Measurements from ENCODE around the gene GALNT16. TPM values are rescaled to one million over a fixed set of nuclear protein-coding genes. Genes with fewer than 3 reads are reported as not detected.
A peak's percentile ranks its signal among the peaks of the same experiment; 100 is the strongest.

The GALNT16 gene
- total RNA-seq, 1 experiment from 2014 or later = 3.8 TPM

DNA sequence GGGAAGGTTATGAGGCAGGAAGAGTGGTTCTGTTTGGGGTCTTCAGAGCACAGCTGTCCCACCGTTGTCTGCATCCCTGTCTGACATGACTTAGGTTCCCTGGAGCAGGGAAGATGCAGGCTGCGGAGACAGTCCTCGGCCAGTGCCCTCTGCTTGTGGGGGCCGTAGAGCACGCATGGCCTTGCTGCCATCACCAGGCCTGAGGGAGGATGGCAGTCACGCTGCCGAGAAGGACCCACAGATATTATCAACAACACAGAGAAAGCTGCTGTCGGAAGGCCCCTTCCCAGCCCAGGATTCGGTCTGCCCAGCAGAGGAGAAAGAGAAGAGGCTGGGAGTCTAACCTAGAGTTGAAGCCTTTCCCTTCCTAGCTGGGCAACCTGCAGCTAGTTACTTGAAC is 103.1 kb downstream of the GALNT16 start:
- CTCF ChIA-PET = interaction anchor here (1.2 kb wide), 1 partner anchor 75 kb away, joined by 4 read pairs; no protein-coding TSS in a partner anchor

DNA sequence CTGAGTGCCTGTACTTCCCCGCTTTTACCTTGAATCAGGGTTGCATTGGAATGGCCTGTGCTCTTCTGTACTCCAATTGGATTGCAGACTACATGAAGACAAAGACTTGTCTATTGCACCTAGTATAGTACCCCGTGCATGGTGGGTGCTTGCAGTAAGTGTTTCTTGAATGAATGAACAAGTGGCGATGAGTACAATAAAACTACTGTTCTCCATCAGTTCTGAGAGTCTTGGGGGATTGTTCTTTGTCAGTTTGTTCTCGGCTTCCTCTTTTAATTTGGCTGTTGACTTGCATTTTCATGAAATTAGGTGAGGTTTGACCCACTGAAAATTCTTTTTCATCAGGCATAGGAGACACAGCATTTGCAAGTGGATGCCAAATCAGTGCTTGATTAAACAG is 104.0 kb downstream of the GALNT16 start:
- ChIA-PET CTCF (no interaction called here), POLR2A (interaction anchor here (0.5 kb wide), 1 partner anchor 31 kb away, joined by 3 read pairs; no protein-coding TSS in a partner anchor)
- DNase-seq = no peak
- no peak overlapping the region for H3K27ac Mint-ChIP-seq (ENCODE audit: unreplicated experiment)
- TF ChIP-seq, protein P1, sequence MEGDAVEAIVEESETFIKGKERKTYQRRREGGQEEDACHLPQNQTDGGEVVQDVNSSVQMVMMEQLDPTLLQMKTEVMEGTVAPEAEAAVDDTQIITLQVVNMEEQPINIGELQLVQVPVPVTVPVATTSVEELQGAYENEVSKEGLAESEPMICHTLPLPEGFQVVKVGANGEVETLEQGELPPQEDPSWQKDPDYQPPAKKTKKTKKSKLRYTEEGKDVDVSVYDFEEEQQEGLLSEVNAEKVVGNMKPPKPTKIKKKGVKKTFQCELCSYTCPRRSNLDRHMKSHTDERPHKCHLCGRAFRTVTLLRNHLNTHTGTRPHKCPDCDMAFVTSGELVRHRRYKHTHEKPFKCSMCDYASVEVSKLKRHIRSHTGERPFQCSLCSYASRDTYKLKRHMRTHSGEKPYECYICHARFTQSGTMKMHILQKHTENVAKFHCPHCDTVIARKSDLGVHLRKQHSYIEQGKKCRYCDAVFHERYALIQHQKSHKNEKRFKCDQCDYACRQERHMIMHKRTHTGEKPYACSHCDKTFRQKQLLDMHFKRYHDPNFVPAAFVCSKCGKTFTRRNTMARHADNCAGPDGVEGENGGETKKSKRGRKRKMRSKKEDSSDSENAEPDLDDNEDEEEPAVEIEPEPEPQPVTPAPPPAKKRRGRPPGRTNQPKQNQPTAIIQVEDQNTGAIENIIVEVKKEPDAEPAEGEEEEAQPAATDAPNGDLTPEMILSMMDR (IDR thresholded peaks at IDR 0.05; ENCODE audit: insufficient read depth in 1 of 2, low read depth in 1 of 2, low read length in 1 of 2, severe bottlenecking in 1 of 2, unreplicated experiment in 1 of 2) = no peak
- Histone ChIP-seq H3K4me3 (ENCODE audit: low read depth, low read length) (no peak overlapping the region), H3K36me3 (ENCODE audit: control insufficient read depth, insufficient read depth, low read length) (no peaks in the 10 kb centered on the region), H3K27me3 (replicated peaks; ENCODE audit: control insufficient read depth, insufficient read depth, low read length) (no peaks in the 10 kb centered on the region), H3K9me3 (no peaks in the 10 kb centered on the region), H3K4me1 (no peaks in the 10 kb centered on the region)
- no TSS peak for BruUV-seq (replicated peaks)
- H3K36me3 Mint-ChIP-seq (ENCODE audit: insufficient read depth, unreplicated experiment) = no peaks in the 10 kb centered on the region
- no peaks in the 10 kb centered on the region for H3K9me3 Mint-ChIP-seq (ENCODE audit: unreplicated experiment)
- no peak overlapping the region for H3K4me3 Mint-ChIP-seq (ENCODE audit: unreplicated experiment)
- H3K4me1 Mint-ChIP-seq (ENCODE audit: low read depth, unreplicated experiment) = no peaks in the 10 kb centered on the region
- H3K27me3 Mint-ChIP-seq (ENCODE audit: insufficient read depth, unreplicated experiment) = no peaks in the 10 kb centered on the region
- intact Hi-C loops (cut with micrococcal nuclease; ENCODE audit: unreplicated experiment) = loop anchor here (5.0 to 10.0 kb wide), 3 partner anchors 102 to 239 kb away; partner anchors contain the start of gene GALNT16

More for the DNA sequence above, 103.1 kb downstream of the GALNT16 start:
- Mint-ChIP-seq H3K27ac (ENCODE audit: unreplicated experiment) (no peak overlapping the region), H3K36me3 (ENCODE audit: insufficient read depth, unreplicated experiment) (no peaks in the 10 kb centered on the region), H3K9me3 (ENCODE audit: unreplicated experiment) (no peaks in the 10 kb centered on the region), H3K27me3 (ENCODE audit: insufficient read depth, unreplicated experiment) (no peaks in the 10 kb centered on the region), H3K4me1 (ENCODE audit: low read depth, unreplicated experiment) (no peaks in the 10 kb centered on the region), H3K4me3 (ENCODE audit: unreplicated experiment) (no peak overlapping the region)
- no peaks in the 10 kb centered on the region for H3K36me3 ChIP-seq (ENCODE audit: control insufficient read depth, insufficient read depth, low read length)
- POLR2A ChIA-PET = no interaction called here
- intact Hi-C loops (cut with micrococcal nuclease; ENCODE audit: unreplicated experiment) = loop anchor here (5.0 to 10.0 kb wide), 3 partner anchors 101 to 238 kb away; partner anchors contain the start of gene GALNT16
- DNase-seq = peak in 1 of 2 experiments; percentile 38
- H3K4me3 ChIP-seq (ENCODE audit: low read depth, low read length) = no peak overlapping the region
- no peaks in the 10 kb centered on the region for H3K27me3 ChIP-seq (replicated peaks; ENCODE audit: control insufficient read depth, insufficient read depth, low read length)
- no TSS peak for BruUV-seq (replicated peaks)
- TF ChIP-seq, protein P1 (IDR thresholded peaks at IDR 0.05; ENCODE audit: insufficient read depth in 1 of 2, low read depth in 1 of 2, low read length in 1 of 2, severe bottlenecking in 1 of 2, unreplicated experiment in 1 of 2) = peak in 1 of 2 experiments; percentile 58
- no peaks in the 10 kb centered on the region for H3K4me1 ChIP-seq
- no peaks in the 10 kb centered on the region for H3K9me3 ChIP-seq

DNA sequence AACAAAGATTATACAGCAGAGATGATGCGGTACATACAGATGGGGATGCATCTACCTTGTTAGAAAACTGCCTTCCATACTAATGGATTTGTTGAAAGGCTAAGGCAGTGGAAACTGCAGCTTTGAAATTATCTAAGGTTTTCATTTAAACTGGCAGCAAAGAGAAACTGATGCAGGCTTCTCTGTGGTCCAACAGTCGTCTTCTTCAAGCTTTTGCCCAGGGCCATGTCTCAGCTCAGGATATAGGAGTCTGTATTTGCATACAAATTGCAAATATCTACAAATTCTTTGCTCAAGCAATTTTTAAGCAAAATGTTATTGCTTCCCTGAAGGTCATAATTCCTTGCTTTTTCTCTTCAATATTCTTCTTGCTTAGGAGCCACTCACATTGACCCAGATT is 104.4 kb downstream of the GALNT16 start:
- Mint-ChIP-seq H3K36me3 (ENCODE audit: insufficient read depth, unreplicated experiment) (no peaks in the 10 kb centered on the region), H3K9me3 (ENCODE audit: unreplicated experiment) (no peaks in the 10 kb centered on the region), H3K27me3 (ENCODE audit: insufficient read depth, unreplicated experiment) (no peaks in the 10 kb centered on the region), H3K27ac (ENCODE audit: unreplicated experiment) (no peak overlapping the region), H3K4me3 (ENCODE audit: unreplicated experiment) (no peak overlapping the region), H3K4me1 (ENCODE audit: low read depth, unreplicated experiment) (no peaks in the 10 kb centered on the region)
- intact Hi-C loops (cut with micrococcal nuclease; ENCODE audit: unreplicated experiment) = loop anchor here (5.0 to 10.0 kb wide), 3 partner anchors 102 to 240 kb away; partner anchors contain the start of gene GALNT16
- H3K9me3 ChIP-seq = no peaks in the 10 kb centered on the region
- POLR2A ChIA-PET = no interaction called here
- BruUV-seq (replicated peaks) = no TSS peak
- DNase-seq = no peak
- TF ChIP-seq, protein P1 (IDR thresholded peaks at IDR 0.05; ENCODE audit: insufficient read depth in 1 of 2, low read depth in 1 of 2, low read length in 1 of 2, severe bottlenecking in 1 of 2, unreplicated experiment in 1 of 2) = no peak
- no peak overlapping the region for H3K4me3 ChIP-seq (ENCODE audit: low read depth, low read length)
- no peaks in the 10 kb centered on the region for H3K4me1 ChIP-seq
- H3K27me3 ChIP-seq (replicated peaks; ENCODE audit: control insufficient read depth, insufficient read depth, low read length) = no peaks in the 10 kb centered on the region
- CTCF ChIA-PET = no interaction called here
- H3K36me3 ChIP-seq (ENCODE audit: control insufficient read depth, insufficient read depth, low read length) = no peaks in the 10 kb centered on the region
